Measurements from ENCODE around the gene ICE2.

The ICE2 gene

GRCh38 chr15:60513676-60514075, 34.7 kb upstream of the ICE2 start:
- TF ChIP-seq CTCF (IDR thresholded peaks at IDR 0.05; ENCODE audit: insufficient read depth, low read depth, low read length, missing control alignments): no peak
- DNase-seq (ENCODE audit: low read depth): no peak

GRCh38 chr15:60512937-60513336, 34.0 kb upstream of the ICE2 start:
- no peak for TF ChIP-seq CTCF (IDR thresholded peaks at IDR 0.05; ENCODE audit: insufficient read depth, low read depth, low read length, missing control alignments)
- no peak overlapping the region for H3K4me3 ChIP-seq (ENCODE audit: low read depth, low read length)
- no peak for DNase-seq (ENCODE audit: low read depth)

More at GRCh38 chr15:60513676-60514075, 34.7 kb upstream of the ICE2 start:
- no peak overlapping the region for H3K4me3 ChIP-seq (ENCODE audit: low read depth, low read length)

GRCh38 chr15:60511351-60512031, 32.5 kb upstream of the ICE2 start:
- TF ChIP-seq CTCF (IDR thresholded peaks at IDR 0.05; ENCODE audit: insufficient read depth, low read depth, low read length, missing control alignments): no peak
- DNase-seq (ENCODE audit: low read depth): no peak

DNA sequence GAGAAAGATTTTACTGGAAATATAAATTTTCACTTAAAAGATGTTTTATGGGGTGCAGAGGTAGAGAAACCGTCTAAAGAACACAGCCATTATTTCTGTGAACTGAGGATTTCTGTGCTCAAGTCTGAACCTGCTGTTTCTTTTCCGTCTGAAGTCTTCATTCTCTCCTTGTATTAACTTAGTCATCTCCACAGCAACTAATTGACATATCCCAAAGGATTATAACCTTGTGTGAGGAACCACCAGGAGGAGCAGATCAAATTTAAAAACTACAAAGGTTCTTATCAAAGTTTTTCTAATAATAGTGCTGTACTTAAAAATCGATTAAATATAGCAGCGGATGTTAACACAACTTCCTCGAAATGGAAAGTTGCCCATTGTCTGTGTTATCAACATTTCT, 31.1 kb upstream of the ICE2 start:
- DNase-seq (ENCODE audit: low read depth): no peak
- no peak for TF ChIP-seq CTCF (IDR thresholded peaks at IDR 0.05; ENCODE audit: insufficient read depth, low read depth, low read length, missing control alignments)
- no peak overlapping the region for H3K4me3 ChIP-seq (ENCODE audit: low read depth, low read length)

More at GRCh38 chr15:60511351-60512031, 32.5 kb upstream of the ICE2 start:
- no peak overlapping the region for H3K4me3 ChIP-seq (ENCODE audit: low read depth, low read length)

- TF ChIP-seq CTCF (IDR thresholded peaks at IDR 0.05; ENCODE audit: insufficient read depth, low read depth, low read length, missing control alignments): no peak
- DNase-seq (ENCODE audit: low read depth): no peak
- no peak overlapping the region for H3K4me3 ChIP-seq (ENCODE audit: low read depth, low read length)
These were observed 30.5 kb upstream of the ICE2 start for GRCh38 chr15:60509470-60509869.

- DNase-seq (ENCODE audit: low read depth): no peak
- no peak for TF ChIP-seq CTCF (IDR thresholded peaks at IDR 0.05; ENCODE audit: insufficient read depth, low read depth, low read length, missing control alignments)
- H3K4me3 ChIP-seq (ENCODE audit: low read depth, low read length): no peak overlapping the region
These were observed 29.5 kb upstream of the ICE2 start for GRCh38 chr15:60508442-60508841.

Data from GM12865 (cell line).